Muscle of leg (tissue), 11 donors: ENCODE measurements around the gene LSP1. TPM values are rescaled to one million over a fixed set of nuclear protein-coding genes. Genes with fewer than 3 reads are reported as not detected.
"Not testable (repeated sequence)": the region's sequence is repeated elsewhere in the genome, so short reads cannot be mapped to it uniquely, and the experiment has no call there.

ENCODE experiments used
- DNase-seq: peaks from one replicate; pipeline ENCODE4 v3.0.0; 2013
- H3K27ac ChIP-seq: one replicate; pipeline ENCODE4 v1.5.1; 2013; ENCODE audit warnings: mild to moderate bottlenecking, low read length, control low read depth
- H3K27me3 ChIP-seq: one replicate; pipeline ENCODE4 v1.6.1; 2013; ENCODE audit warnings: low read length; ENCODE audit not compliant: control insufficient read depth, insufficient read depth
- H3K36me3 ChIP-seq: one replicate; pipeline ENCODE4 v1.6.1; 2013; ENCODE audit warnings: low read length; ENCODE audit not compliant: control insufficient read depth, insufficient read depth
- H3K4me1 ChIP-seq: one replicate; pipeline ENCODE4 v1.6.1; 2013; ENCODE audit warnings: low read length; ENCODE audit not compliant: control insufficient read depth, insufficient read depth
- H3K4me3 ChIP-seq: one replicate; pipeline ENCODE4 v1.5.1; 2013; ENCODE audit warnings: low read length, control low read depth
- H3K9me3 ChIP-seq: replicated peaks from 2 replicates; pipeline ENCODE4 v1.6.1; 2013; ENCODE audit warnings: low read depth, low read length; ENCODE audit not compliant: control insufficient read depth
- WGBS: methylation state at CpG from one replicate; pipeline ENCODE4 v1.1.5; 2013; ENCODE audit warnings: missing lambda C conversion rate; ENCODE audit not compliant: insufficient coverage; 5-methylcytosine and 5-hydroxymethylcytosine counted together
- polyA plus RNA-seq, 8 donors: library from polyadenylated mRNA; unstranded; fragments of 120-200 nt; gene quantifications; one replicate each; pipeline versions ENCODE4 v1.2.1 to v1.2.3, GENCODE V29; 2013; ENCODE audit warnings: inconsistent platforms in 1 of 8, low replicate concordance in 1 of 8; ENCODE audit not compliant: insufficient read length in 8 of 8, insufficient read depth in 1 of 8
- total RNA-seq: library from RNA; stranded (reverse); fragments of 120-200 nt; gene quantifications from one replicate; pipeline ENCODE4 v1.2.4, GENCODE V29; 2013

Gene LSP1
- total and polyA plus RNA-seq, 9 donors = 18.2 to 61.1 (median 42.1) TPM

DNA sequence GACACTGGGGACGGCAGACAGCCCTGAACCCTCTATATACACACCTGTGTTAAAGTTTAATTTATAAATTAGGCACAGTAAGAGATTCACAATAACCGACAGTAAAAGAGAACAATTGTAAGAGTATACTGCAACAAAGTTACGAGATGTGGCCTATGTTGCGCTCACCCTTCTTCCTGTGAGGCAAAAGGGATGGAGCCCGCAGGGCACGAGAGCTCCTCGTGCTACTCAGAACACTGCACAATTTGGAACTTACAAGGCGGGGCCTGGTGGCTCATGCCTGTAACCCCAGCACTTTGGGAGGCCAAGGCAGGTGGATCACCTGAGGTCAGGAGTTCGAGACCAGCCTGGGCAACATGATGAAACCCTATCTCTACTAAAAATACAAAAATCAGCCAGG is 39.5 kb upstream of the LSP1 start:
- WGBS = 94% methylated on average over 7 of the region's 9 CpGs
- H3K27ac ChIP-seq = not testable (repeated sequence)

DNA sequence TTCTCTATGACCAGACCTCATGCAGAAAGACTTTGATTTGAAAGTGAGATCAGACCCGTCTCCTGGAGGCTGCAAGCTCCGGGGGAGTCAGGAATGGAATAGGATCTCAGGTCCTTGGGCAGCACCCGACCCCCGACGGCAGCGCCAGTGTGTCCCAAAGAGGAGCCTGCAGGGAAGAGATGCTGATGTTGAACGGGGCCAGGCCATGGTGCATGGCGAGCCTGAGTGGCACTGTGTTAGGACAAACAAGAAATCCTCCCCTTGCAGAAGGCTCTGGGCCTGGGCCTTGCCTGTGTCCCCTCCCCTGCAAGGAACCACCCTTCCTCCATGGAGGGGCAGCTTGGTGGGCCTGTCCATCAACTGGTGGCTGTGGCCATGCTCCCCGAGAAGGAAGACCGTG is 38.2 kb upstream of the LSP1 start:
- no peaks in the 10 kb centered on the region for H3K4me1 ChIP-seq
- H3K4me3 ChIP-seq = no peak overlapping the region
- H3K36me3 ChIP-seq = no peaks in the 10 kb centered on the region
- H3K27me3 ChIP-seq = peaks cover 12% of the 10 kb centered on the region
- 81% methylated on average over 9 of the region's 10 CpGs for WGBS
- H3K9me3 ChIP-seq = peaks cover 16% of the 10 kb centered on the region
- no peak for DNase-seq
- H3K27ac ChIP-seq = no peak overlapping the region

More for the DNA sequence above, 39.5 kb upstream of the LSP1 start:
- not testable (repeated sequence) for H3K4me1 ChIP-seq, H3K9me3 ChIP-seq, DNase-seq, H3K36me3 ChIP-seq, H3K4me3 ChIP-seq
- peaks cover 13% of the 10 kb centered on the region for H3K27me3 ChIP-seq

DNA sequence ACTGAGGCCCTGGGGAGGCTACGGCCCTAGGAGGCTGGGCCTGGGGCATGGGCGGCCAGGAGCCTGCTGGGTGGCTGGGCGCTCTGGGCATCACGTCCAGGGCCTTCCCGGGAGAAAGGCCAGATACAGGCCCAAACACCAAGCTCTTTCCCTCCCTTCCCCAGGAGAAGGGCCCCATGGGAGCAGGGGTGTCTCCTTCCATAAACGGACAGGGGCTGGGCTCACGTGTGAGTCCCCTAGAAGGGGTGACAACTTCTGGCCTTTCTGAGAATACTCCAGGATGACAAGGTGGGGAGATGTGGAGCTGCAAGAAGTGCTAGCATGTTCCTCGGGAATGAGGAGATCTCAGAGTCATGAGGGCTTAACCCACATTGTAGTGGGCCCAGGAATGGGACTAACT is 37.6 kb upstream of the LSP1 start:
- Histone ChIP-seq H3K27me3 (peaks cover 11% of the 10 kb centered on the region), H3K4me3 (no peak overlapping the region), H3K36me3 (no peaks in the 10 kb centered on the region), H3K4me1 (no peaks in the 10 kb centered on the region), H3K9me3 (peaks cover 16% of the 10 kb centered on the region), H3K27ac (no peak overlapping the region)
- WGBS = 100% methylated on average over 2 of the region's 8 CpGs
- DNase-seq = no peak

DNA sequence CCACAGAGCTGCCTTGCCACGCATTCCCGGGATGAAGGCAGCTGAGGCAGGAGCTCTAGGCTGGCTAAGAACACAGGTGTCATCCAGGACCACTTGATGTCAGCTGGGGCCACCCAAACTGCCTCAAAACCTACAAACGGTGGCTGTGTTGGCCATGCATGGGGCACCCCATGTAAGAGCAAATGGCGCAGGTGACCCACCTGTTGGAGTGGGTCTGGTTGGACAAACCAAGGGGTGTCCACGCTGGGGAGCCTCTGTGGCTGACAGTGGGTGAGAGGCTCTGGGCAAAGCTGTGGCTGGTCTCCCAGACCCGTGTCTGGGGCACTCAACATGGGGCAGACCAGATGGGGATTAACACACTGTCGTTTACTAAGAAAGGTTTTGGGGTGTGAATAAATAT is 37.1 kb upstream of the LSP1 start:
- Histone ChIP-seq H3K9me3 (peaks cover 16% of the 10 kb centered on the region), H3K4me3 (no peak overlapping the region), H3K4me1 (no peaks in the 10 kb centered on the region), H3K36me3 (no peaks in the 10 kb centered on the region), H3K27ac (no peak overlapping the region), H3K27me3 (peaks cover 11% of the 10 kb centered on the region)
- WGBS = 88% methylated on average over 7 of the region's 7 CpGs
- no peak for DNase-seq

DNA sequence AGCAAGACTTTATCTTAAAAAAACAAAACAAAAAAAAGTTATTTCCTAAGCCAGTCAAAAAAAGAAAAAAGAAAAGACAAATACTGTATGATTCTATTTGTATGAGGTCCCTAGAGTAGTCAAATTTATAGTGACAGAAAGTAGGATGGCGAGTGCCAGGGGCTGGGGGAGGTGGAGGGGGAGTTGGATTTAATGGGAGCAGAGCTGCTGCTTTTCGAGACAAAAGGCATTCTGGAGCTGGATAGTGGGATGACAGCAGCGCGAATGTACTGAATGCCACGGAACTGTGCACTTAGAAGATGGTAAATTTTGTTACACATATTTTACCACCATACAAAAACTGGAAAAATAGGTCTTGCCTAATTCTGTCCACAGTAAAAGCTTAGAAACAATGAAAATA is 35.9 kb upstream of the LSP1 start:
- no peaks in the 10 kb centered on the region for H3K4me1 ChIP-seq
- H3K9me3 ChIP-seq = peaks cover 16% of the 10 kb centered on the region
- H3K4me3 ChIP-seq = no peak overlapping the region
- WGBS = 67% methylated on average over 1 of the region's 5 CpGs
- H3K36me3 ChIP-seq = no peaks in the 10 kb centered on the region
- H3K27me3 ChIP-seq = peaks cover 6% of the 10 kb centered on the region
- H3K27ac ChIP-seq = no peak overlapping the region
- no peak for DNase-seq

DNA sequence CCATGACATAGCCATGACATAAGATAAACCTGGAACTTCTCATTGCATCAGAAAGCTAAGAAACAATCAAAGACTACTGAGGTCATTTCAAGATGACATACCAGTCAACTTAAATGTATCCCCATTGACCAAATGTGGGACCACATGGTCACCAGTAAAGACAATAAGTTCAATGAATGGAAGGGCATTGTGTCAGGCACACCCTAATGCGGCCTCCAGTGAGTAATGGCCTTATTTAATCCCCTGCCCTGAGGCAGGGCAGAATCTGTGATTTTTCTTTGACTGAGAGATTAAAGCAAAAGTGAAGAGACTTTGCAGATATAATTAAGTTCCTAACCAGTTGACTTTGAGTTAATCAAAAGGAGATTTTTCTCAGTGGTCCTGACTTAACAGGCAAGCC is 35.4 kb upstream of the LSP1 start:
- Histone ChIP-seq H3K36me3 (no peaks in the 10 kb centered on the region), H3K27me3 (peaks cover 5% of the 10 kb centered on the region), H3K27ac (no peak overlapping the region), H3K9me3 (peaks cover 16% of the 10 kb centered on the region), H3K4me3 (no peak overlapping the region), H3K4me1 (no peaks in the 10 kb centered on the region)
- WGBS = 92% methylated on average over 1 of the region's 1 CpG
- DNase-seq = no peak

DNA sequence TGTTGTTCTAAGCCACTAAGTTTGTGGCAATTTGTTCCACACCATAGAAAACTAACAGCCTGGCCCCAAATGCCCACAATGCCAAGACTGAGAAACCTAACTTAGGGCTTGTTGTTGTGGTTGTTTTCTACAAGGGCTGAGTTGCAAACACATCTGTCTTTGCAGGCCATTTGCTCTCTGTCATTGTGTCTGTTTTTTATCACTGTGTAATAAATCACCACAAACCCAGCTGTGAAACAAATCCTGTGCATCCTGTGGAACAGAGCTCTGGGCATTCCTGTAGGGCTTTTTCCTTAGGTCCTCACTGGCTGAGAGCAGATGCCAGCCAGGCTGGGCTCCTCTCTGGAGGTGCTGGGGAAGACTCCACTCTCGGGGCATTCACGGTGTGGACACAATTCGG is 33.8 kb upstream of the LSP1 start:
- Histone ChIP-seq H3K4me1 (peaks cover 5% of the 10 kb centered on the region), H3K4me3 (no peak overlapping the region), H3K36me3 (no peaks in the 10 kb centered on the region), H3K27ac (no peak overlapping the region), H3K9me3 (peaks cover 16% of the 10 kb centered on the region), H3K27me3 (peaks cover 7% of the 10 kb centered on the region)
- DNase-seq = no peak
- WGBS = 37% methylated on average over 3 of the region's 3 CpGs

DNA sequence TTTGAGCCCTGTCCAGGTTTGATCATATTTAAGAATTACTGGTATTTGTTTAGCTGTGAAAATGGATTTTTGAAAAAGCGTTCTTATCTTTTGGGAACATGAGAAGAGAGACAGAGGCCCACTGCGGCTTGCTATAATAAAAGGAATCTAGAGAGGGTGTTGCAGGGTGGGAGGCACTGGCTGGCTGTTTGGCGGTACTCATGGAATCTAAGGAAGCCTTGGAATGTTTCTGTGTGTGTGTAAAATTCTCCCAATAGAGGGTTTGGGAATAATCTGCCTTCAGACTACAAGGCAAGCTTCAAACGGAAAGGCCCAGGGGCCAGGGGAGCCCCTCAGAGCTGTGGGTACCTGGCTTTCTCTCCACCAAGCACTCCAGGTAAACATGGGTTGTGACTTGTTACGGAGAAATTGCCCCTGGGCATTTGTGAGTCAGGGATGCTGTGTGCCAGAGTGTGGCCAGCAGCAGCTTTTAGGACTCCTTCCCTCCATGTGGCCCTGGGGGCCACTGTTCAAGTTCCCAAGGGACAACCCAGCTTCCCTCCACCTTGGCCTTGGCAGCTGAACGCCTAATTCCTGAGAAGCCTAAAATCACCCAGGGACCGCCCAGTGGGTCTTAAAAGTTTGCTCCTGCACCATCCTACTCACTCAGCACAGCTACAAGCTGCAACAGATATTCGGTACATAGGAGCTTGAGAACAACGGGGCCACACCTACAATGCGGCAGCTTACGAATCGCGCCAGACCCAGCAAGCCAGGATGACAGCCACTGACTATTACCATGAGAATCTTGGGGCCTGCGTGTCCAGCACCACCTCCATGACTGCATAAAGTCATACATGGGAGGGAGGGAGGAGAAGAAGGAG is 32.2 kb upstream of the LSP1 start:
- peaks cover 17% of the 10 kb centered on the region for H3K4me1 ChIP-seq
- no peak for DNase-seq
- H3K27me3 ChIP-seq = peaks cover 7% of the 10 kb centered on the region
- H3K4me3 ChIP-seq = no peak overlapping the region
- WGBS = 60% methylated on average over 5 of the region's 14 CpGs
- H3K27ac ChIP-seq = no peak overlapping the region
- H3K9me3 ChIP-seq = peaks cover 16% of the 10 kb centered on the region
- H3K36me3 ChIP-seq = no peaks in the 10 kb centered on the region

DNA sequence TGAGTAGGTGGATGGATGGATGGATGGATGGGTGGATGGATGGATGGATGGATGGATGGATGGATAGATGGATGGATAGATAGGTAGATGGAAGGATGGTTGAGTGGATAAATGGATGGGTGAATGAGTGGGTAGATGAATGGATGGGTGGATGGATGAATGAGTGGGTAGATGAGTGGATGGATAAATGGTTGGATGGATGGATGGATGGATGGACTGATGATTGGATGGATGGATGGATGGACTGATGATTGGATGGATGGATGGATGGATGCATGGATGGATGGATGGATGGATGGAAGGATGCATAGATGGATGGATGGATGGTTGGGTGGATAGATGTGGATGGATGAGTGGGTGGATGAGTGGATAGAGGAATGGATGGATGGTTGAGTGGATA is 31.3 kb upstream of the LSP1 start:
- Histone ChIP-seq H3K4me3 (no peak overlapping the region), H3K27me3 (peaks cover 7% of the 10 kb centered on the region), H3K4me1 (peaks cover 26% of the 10 kb centered on the region), H3K36me3 (no peaks in the 10 kb centered on the region), H3K27ac (no peak overlapping the region), H3K9me3 (peaks cover 16% of the 10 kb centered on the region)
- no peak for DNase-seq

DNA sequence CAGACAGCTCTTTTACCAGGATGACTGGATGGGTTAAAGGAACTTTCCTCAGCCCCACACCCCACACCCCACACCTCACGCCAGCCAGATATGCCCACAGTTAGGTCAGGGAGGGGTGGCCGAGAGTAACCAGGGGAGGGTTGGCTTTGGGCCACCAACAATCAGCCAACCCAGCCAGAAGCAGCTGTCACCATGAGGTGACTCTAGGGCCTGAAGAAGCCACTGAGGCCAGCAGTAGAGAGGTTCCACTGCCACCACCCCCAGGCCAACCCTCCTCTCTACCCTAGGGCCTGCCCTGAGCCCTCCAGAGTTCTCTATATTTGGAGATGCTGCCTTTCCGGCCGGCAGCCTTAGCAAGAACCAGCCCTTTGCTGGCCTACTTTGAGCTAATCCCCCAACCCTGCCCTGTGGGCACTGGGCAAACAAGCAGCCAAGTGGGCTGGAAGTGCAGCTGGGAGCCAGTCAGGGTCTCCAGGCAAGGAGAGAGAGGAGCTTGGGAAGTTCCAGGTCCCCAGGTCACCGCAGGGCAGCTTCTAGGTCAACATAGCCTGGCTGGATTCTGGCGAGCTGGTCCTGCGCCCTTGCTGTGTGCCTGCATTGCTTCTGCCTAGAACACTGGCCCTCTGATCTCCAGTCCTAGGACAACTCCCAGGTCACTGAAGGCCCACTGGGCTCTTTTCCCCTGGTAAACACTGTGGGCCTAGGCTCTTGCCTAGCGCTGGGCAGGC is 30.1 kb upstream of the LSP1 start:
- no peak overlapping the region for H3K27ac ChIP-seq
- H3K4me3 ChIP-seq = no peak overlapping the region
- H3K9me3 ChIP-seq = peaks cover 12% of the 10 kb centered on the region
- 74% methylated on average over 4 of the region's 8 CpGs for WGBS
- peaks cover 4% of the 10 kb centered on the region for H3K27me3 ChIP-seq
- H3K36me3 ChIP-seq = no peaks in the 10 kb centered on the region
- H3K4me1 ChIP-seq = peaks cover 38% of the 10 kb centered on the region
- no peak for DNase-seq
